Smooth muscle cell (in vitro differentiated cells): ENCODE results near the gene GALNTL6. TPM values are rescaled to one million over a fixed set of nuclear protein-coding genes. Genes with fewer than 3 reads are reported as not detected.

Experiments
- DNase-seq: peaks from one replicate; lab custom pipeline; 2025; ENCODE audit not compliant: unreplicated experiment; lab: John Stamatoyannopoulos, UW
- H2AFZ ChIP-seq: fragments of 200-600 bp; sonication (generic); 2 replicates; pipeline ENCODE4 v1.6.0; 2016; ENCODE audit warnings: antibody characterized with exemption, low read depth, mild to moderate bottlenecking
- H3F3A ChIP-seq: fragments of 200-600 bp; sonication (generic); 2 replicates; pipeline ENCODE4 v1.6.0; 2017; ENCODE audit warnings: antibody characterized with exemption, low read depth
- H3K27ac ChIP-seq: fragments of 200-600 bp; sonication (generic); 2 replicates; pipeline ENCODE4 v1.5.1; 2016; ENCODE audit warnings: low read depth, mild to moderate bottlenecking
- H3K27me3 ChIP-seq: fragments of 200-600 bp; sonication (generic); 2 replicates; pipeline ENCODE4 v1.6.1; 2016; ENCODE audit warnings: low read depth, mild to moderate bottlenecking
- H3K36me3 ChIP-seq: fragments of 200-600 bp; sonication (generic); 2 replicates; pipeline ENCODE4 v1.5.1; 2016; ENCODE audit warnings: low read depth
- H3K4me1 ChIP-seq: fragments of 200-600 bp; sonication (generic); 2 replicates; pipeline ENCODE4 v1.5.1; 2016; ENCODE audit warnings: low read depth
- H3K4me2 ChIP-seq: fragments of 200-600 bp; sonication (generic); 2 replicates; pipeline ENCODE4 v1.6.0; 2016; ENCODE audit warnings: mild to moderate bottlenecking
- H3K4me3 ChIP-seq: fragments of 200-600 bp; sonication (generic); 2 replicates; pipeline ENCODE4 v1.5.1; 2016; ENCODE audit warnings: mild to moderate bottlenecking
- H3K79me2 ChIP-seq: fragments of 200-600 bp; sonication (generic); 2 replicates; pipeline ENCODE4 v1.6.0; 2016; ENCODE audit warnings: low read depth, mild to moderate bottlenecking
- H3K9ac ChIP-seq: fragments of 200-600 bp; sonication (generic); 2 replicates; pipeline ENCODE4 v1.6.0; 2016; ENCODE audit warnings: low read depth
- H3K9me3 ChIP-seq: fragments of 200-600 bp; sonication (generic); replicated peaks from 2 replicates; pipeline ENCODE4 v1.5.1; 2016; ENCODE audit warnings: low read depth
- H4K20me1 ChIP-seq: fragments of 200-600 bp; sonication (generic); 2 replicates; pipeline ENCODE4 v1.6.0; 2016; ENCODE audit warnings: low read depth
- WGBS: methylation state at CpG from one replicate; pipeline ENCODE4 v1.1.7; 2016; ENCODE audit warnings: low lambda C conversion rate; 5-methylcytosine and 5-hydroxymethylcytosine counted together
- polyA plus RNA-seq: library from polyadenylated mRNA; unstranded; fragments of >200 nt; fragmentation: Nextera tagmentation; extraction: Ambion mirVana; gene quantifications from 2 replicates; pipeline ENCODE4 v1.2.1, GENCODE V29; 2016
- total RNA-seq: library from RNA; depleted of rRNA; stranded (reverse); fragments of >200 nt; gene quantifications from 2 replicates; pipeline ENCODE4 v1.2.3, GENCODE V29; 2014
- TF ChIP-seq, protein P1 (sequence below): fragments of 200-600 bp; sonication (generic); IDR thresholded peaks from 2 replicates; pipeline ENCODE4 v1.5.1; 2017; ENCODE audit warnings: borderline replicate concordance, mild to moderate bottlenecking, antibody characterized with exemption; ENCODE audit not compliant: insufficient read depth, poor library complexity, severe bottlenecking

GALNTL6 gene
- total and polyA plus RNA-seq, 2 experiments from 2014 or later: 0.18 to 1.3 TPM

DNA sequence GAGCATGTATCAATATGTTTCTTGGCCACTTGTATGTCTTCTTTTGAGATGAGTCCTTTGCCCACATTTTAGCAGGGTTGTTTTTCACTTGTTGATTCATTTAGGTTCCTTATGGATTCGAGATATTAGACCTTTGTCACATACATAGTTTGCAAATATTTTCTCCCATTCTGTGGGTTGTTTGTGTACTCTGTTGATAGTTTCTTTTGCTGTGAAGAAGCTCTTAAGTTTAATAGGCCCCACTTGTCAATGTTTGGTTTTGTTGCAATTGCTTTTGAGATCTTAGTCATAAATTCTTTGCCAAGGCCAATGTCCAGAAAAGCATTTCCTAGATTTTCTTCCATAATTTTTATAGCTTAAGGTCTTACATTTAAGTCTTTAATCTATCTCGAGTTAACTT is 1074.8 kb downstream of the GALNTL6 start:
- Histone ChIP-seq H3K36me3 (no peaks in the 10 kb centered on the region), H3K27ac (no peak overlapping the region), H4K20me1 (no peaks in the 10 kb centered on the region), H3K27me3 (no peaks in the 10 kb centered on the region), H2AFZ (no peak overlapping the region), H3K79me2 (no peaks in the 10 kb centered on the region), H3K4me2 (no peak overlapping the region), H3F3A (no peaks in the 10 kb centered on the region), H3K9ac (no peak overlapping the region), H3K4me3 (no peak overlapping the region), H3K4me1 (no peaks in the 10 kb centered on the region), H3K9me3 (no peaks in the 10 kb centered on the region)
- WGBS: 69% methylated on average over 2 of the region's 2 CpGs
- TF ChIP-seq, protein P1, sequence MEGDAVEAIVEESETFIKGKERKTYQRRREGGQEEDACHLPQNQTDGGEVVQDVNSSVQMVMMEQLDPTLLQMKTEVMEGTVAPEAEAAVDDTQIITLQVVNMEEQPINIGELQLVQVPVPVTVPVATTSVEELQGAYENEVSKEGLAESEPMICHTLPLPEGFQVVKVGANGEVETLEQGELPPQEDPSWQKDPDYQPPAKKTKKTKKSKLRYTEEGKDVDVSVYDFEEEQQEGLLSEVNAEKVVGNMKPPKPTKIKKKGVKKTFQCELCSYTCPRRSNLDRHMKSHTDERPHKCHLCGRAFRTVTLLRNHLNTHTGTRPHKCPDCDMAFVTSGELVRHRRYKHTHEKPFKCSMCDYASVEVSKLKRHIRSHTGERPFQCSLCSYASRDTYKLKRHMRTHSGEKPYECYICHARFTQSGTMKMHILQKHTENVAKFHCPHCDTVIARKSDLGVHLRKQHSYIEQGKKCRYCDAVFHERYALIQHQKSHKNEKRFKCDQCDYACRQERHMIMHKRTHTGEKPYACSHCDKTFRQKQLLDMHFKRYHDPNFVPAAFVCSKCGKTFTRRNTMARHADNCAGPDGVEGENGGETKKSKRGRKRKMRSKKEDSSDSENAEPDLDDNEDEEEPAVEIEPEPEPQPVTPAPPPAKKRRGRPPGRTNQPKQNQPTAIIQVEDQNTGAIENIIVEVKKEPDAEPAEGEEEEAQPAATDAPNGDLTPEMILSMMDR: no peak
- DNase-seq: no peak

DNA sequence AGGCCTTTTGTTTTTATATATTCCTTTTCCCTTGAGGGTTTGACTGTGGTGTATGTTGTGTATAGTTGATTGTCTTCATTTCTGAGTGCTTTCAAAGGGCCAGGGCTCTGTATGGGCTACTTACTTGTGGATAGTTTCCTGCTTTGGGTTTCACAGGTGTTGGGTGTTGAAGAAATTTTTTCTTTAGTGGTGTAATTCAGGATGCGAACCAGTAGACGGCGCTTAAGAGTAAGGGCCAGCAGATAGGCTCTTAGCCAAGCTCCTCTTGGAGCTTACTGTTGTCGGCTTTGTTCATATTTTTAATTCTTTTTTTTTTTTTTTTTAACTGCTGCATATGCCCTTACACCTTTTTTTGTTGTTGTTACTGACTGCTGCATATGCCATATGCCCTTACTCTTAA is 1079.1 kb downstream of the GALNTL6 start:
- WGBS: 22% methylated on average over 4 of the region's 4 CpGs
- no peaks in the 10 kb centered on the region for H3K4me1 ChIP-seq
- H3K9ac ChIP-seq: no peak overlapping the region
- H3K4me3 ChIP-seq: no peak overlapping the region
- no peaks in the 10 kb centered on the region for H3K27me3 ChIP-seq
- H2AFZ ChIP-seq: no peak overlapping the region
- H3K79me2 ChIP-seq: no peaks in the 10 kb centered on the region
- no peak for DNase-seq
- no peaks in the 10 kb centered on the region for H3K9me3 ChIP-seq
- H4K20me1 ChIP-seq: no peaks in the 10 kb centered on the region
- H3F3A ChIP-seq: no peaks in the 10 kb centered on the region
- H3K27ac ChIP-seq: no peak overlapping the region
- no peak overlapping the region for H3K4me2 ChIP-seq
- no peaks in the 10 kb centered on the region for H3K36me3 ChIP-seq
- TF ChIP-seq, protein P1: peak; percentile 33

DNA sequence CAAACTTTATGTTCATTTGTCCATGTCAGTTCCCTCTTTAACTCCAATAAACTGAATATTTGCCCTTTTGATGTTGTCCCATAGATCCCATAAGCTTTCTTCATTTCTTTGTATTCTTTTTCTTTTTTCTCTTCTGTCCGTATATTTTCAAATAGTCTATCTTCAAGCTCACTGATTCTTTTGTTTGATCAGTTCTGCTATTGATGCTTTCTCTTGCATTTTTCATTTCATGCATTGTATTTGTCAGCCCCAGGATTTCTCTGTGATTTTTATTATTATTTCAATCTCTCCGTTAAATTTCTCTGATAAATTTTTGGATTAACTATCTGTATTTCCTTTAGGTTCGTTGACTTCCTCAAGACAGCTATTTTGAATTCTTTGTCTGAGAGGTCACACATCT is 1082.5 kb downstream of the GALNTL6 start:
- no peak overlapping the region for H3K27ac ChIP-seq
- no peaks in the 10 kb centered on the region for H3K9me3 ChIP-seq
- WGBS: 96% methylated on average over 3 of the region's 3 CpGs
- no peaks in the 10 kb centered on the region for H3K79me2 ChIP-seq
- TF ChIP-seq, protein P1: no peak
- H4K20me1 ChIP-seq: no peaks in the 10 kb centered on the region
- H3K4me2 ChIP-seq: no peak overlapping the region
- no peak overlapping the region for H3K9ac ChIP-seq
- DNase-seq: no peak
- H3K4me3 ChIP-seq: no peak overlapping the region
- H3K36me3 ChIP-seq: no peaks in the 10 kb centered on the region
- no peaks in the 10 kb centered on the region for H3K4me1 ChIP-seq
- no peaks in the 10 kb centered on the region for H3F3A ChIP-seq
- H2AFZ ChIP-seq: no peak overlapping the region
- H3K27me3 ChIP-seq: no peaks in the 10 kb centered on the region

DNA sequence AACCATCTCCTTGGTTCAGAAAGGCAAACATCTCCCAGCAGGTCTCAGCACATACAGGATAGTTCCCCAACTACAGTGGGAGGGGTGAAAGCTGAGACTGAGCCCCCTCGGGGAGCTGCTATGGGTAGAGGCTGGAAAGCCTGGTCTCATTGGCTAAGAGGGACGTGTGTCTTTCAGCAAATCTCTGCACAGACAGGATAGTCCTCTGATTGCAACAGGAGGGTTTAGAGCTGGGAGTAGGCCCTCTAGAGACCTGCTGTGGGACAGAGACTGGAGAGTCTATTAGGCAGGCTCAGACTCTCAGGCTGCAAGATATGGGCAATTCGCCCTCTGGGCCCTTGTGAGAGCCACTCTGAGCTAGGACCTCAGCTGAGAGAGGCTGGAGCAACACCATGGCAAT is 1083.8 kb downstream of the GALNTL6 start:
- no peak for DNase-seq
- no peak overlapping the region for H3K4me3 ChIP-seq
- no peaks in the 10 kb centered on the region for H3K79me2 ChIP-seq
- H3K27ac ChIP-seq: no peak overlapping the region
- no peaks in the 10 kb centered on the region for H4K20me1 ChIP-seq
- TF ChIP-seq, protein P1: no peak
- no peaks in the 10 kb centered on the region for H3K9me3 ChIP-seq
- 90% methylated on average over 3 of the region's 3 CpGs for WGBS
- no peaks in the 10 kb centered on the region for H3F3A ChIP-seq
- no peak overlapping the region for H2AFZ ChIP-seq
- no peak overlapping the region for H3K9ac ChIP-seq
- no peaks in the 10 kb centered on the region for H3K27me3 ChIP-seq
- no peaks in the 10 kb centered on the region for H3K4me1 ChIP-seq
- H3K36me3 ChIP-seq: no peaks in the 10 kb centered on the region
- H3K4me2 ChIP-seq: no peak overlapping the region
